Measurements from ENCODE around the gene PPEF1. TPM values are rescaled to one million over a fixed set of nuclear protein-coding genes. Genes with fewer than 3 reads are reported as not detected.

PPEF1 gene
- total and polyA plus RNA-seq, 7 experiments from 2014 or later: 0.12 to 0.72 (median 0.59) TPM; not detected in 3

GRCh38 chrX:18864390-18864920 is 157.0 kb downstream of the PPEF1 start:
- Histone ChIP-seq H3K4me1 (ENCODE audit: control insufficient read depth in 2 of 2, insufficient read depth in 2 of 2, low read length in 2 of 2) (no peaks in the 10 kb centered on the region), H3K36me3 (ENCODE audit: control insufficient read depth in 2 of 3, insufficient read depth in 3 of 3, low read length in 3 of 3) (no peaks in the 10 kb centered on the region), H3K9me3 (ENCODE audit: control insufficient read depth in 2 of 3, low read length in 3 of 3) (no peaks in the 10 kb centered on the region), H3K27me3 (ENCODE audit: control insufficient read depth in 2 of 2, insufficient read depth in 2 of 2, low read length in 2 of 2) (no peaks in the 10 kb centered on the region), H3K27ac (ENCODE audit: low read depth, low read length) (no peak overlapping the region), H3K4me3 (ENCODE audit: low read length) (no peak overlapping the region)
- ChIA-PET CTCF (no interaction called here), POLR2A (no interaction called here)
- ATAC-seq: no peak
- no peaks in the 10 kb centered on the region for H3K4me1 Mint-ChIP-seq
- no peaks in the 10 kb centered on the region for H3K9me3 Mint-ChIP-seq
- H3K27ac Mint-ChIP-seq: no peak overlapping the region
- no peaks in the 10 kb centered on the region for H3K36me3 Mint-ChIP-seq
- no peak for DNase-seq
- H3K27me3 Mint-ChIP-seq: no peaks in the 10 kb centered on the region
- H3K4me3 Mint-ChIP-seq: no peak overlapping the region
- intact Hi-C loops (cut with micrococcal nuclease): no loop called here

DNA sequence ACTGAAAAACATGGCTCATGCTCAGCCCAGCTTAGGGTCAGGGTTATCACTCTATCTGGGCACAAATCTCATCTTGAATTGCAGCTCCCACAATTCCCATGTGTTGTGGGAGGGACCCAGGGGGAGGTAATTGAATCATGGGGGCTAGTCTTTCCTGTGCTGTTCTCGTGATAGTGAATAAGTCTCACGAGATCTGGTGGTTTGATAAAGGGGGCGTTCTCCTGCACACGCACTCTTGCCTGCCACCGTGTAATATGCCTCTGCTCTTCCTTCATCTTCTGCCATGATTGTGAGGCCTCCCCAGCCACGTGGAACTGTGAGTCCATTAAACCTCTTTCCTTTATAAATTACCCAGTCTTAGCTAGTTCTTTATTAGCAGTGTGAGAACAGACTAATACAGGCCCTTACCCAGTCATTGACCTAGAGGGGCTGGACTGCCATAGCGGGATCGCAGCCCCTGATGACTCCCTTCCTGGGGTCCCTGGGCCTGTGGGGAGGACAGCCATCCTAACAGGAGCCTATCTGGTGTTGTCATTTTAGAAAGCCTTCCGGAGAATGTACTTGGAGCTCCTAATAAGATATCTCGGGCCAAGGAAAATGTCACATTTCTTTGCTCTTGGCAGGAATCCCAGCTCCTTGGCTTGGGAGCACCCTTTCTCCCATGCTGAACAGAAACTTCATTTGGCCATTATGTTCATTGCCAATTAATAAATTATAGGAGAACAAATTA is 163.9 kb downstream of the PPEF1 start:
- H3K4me1 Mint-ChIP-seq: peaks cover 0 to 3% (median 0%) of the 10 kb centered on the region in 7 donors
- H3K27me3 Mint-ChIP-seq: peaks cover 0 to 5% (median 0%) of the 10 kb centered on the region in 5 donors
- no peak overlapping the region for H3K27ac ChIP-seq (ENCODE audit: low read depth, low read length)
- no peak overlapping the region for H3K27ac Mint-ChIP-seq
- H3K9me3 ChIP-seq (ENCODE audit: control insufficient read depth in 2 of 3, low read length in 3 of 3): no peaks in the 10 kb centered on the region
- no peaks in the 10 kb centered on the region for H3K36me3 ChIP-seq (ENCODE audit: control insufficient read depth in 2 of 3, insufficient read depth in 3 of 3, low read length in 3 of 3)
- ATAC-seq (no peak), DNase-seq (no peak)
- H3K4me3 Mint-ChIP-seq: no peak overlapping the region
- no peak overlapping the region for H3K4me3 ChIP-seq (ENCODE audit: low read length)
- no peaks in the 10 kb centered on the region for H3K9me3 Mint-ChIP-seq
- ChIA-PET CTCF (no interaction called here), POLR2A (no interaction called here)
- intact Hi-C loops (cut with micrococcal nuclease): no loop called here
- H3K4me1 ChIP-seq (ENCODE audit: control insufficient read depth in 2 of 2, insufficient read depth in 2 of 2, low read length in 2 of 2): no peaks in the 10 kb centered on the region
- H3K36me3 Mint-ChIP-seq: no peaks in the 10 kb centered on the region
- H3K27me3 ChIP-seq (ENCODE audit: control insufficient read depth in 2 of 2, insufficient read depth in 2 of 2, low read length in 2 of 2): no peaks in the 10 kb centered on the region

- H3K9me3 Mint-ChIP-seq: no peaks in the 10 kb centered on the region
- no peaks in the 10 kb centered on the region for H3K4me1 ChIP-seq (ENCODE audit: control insufficient read depth in 2 of 2, insufficient read depth in 2 of 2, low read length in 2 of 2)
Measured at GRCh38 chrX:18871970-18872369, 164.5 kb downstream of the PPEF1 start.

DNA sequence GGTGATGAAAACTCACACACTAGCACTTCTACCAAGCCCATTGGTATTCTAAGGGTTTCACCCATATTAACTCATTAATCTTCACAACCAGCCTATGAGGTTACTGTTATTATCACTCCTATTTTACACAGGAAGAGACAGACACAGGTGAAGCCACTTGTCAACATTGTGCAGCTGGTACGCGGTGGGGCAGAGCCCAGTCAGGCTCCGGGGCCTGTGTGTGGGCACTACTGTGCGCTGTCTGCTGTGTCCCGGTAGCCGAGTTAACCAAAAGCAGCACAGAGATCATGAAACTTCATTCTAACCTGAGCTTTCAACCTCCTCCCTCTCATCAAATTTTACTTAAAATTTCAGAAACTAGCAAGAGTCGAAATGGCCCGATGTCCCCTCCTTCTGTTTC is 165.2 kb downstream of the PPEF1 start:
- Mint-ChIP-seq H3K4me3 (no peak overlapping the region), H3K36me3 (no peaks in the 10 kb centered on the region), H3K27me3 (peaks cover 0 to 5% (median 0%) of the 10 kb centered on the region in 5 donors), H3K4me1 (peaks cover 0 to 3% (median 0%) of the 10 kb centered on the region in 7 donors), H3K9me3 (no peaks in the 10 kb centered on the region), H3K27ac (no peak overlapping the region)
- intact Hi-C loops (cut with micrococcal nuclease): no loop called here
- Histone ChIP-seq H3K9me3 (ENCODE audit: control insufficient read depth in 2 of 3, low read length in 3 of 3) (no peaks in the 10 kb centered on the region), H3K36me3 (ENCODE audit: control insufficient read depth in 2 of 3, insufficient read depth in 3 of 3, low read length in 3 of 3) (no peaks in the 10 kb centered on the region), H3K4me3 (ENCODE audit: low read length) (no peak overlapping the region), H3K27me3 (ENCODE audit: control insufficient read depth in 2 of 2, insufficient read depth in 2 of 2, low read length in 2 of 2) (no peaks in the 10 kb centered on the region), H3K4me1 (ENCODE audit: control insufficient read depth in 2 of 2, insufficient read depth in 2 of 2, low read length in 2 of 2) (no peaks in the 10 kb centered on the region), H3K27ac (ENCODE audit: low read depth, low read length) (no peak overlapping the region)
- POLR2A ChIA-PET: no interaction called here
- CTCF ChIA-PET: no interaction called here
- no peak for DNase-seq
- no peak for ATAC-seq

More at GRCh38 chrX:18871970-18872369, 164.5 kb downstream of the PPEF1 start:
- no peak overlapping the region for H3K27ac ChIP-seq (ENCODE audit: low read depth, low read length)
- no peak for ATAC-seq
- H3K4me1 Mint-ChIP-seq: peaks cover 0 to 3% (median 0%) of the 10 kb centered on the region in 7 donors
- H3K36me3 Mint-ChIP-seq: no peaks in the 10 kb centered on the region
- ChIA-PET POLR2A (no interaction called here), CTCF (no interaction called here)
- no peak overlapping the region for H3K27ac Mint-ChIP-seq
- H3K4me3 Mint-ChIP-seq: no peak overlapping the region
- H3K27me3 ChIP-seq (ENCODE audit: control insufficient read depth in 2 of 2, insufficient read depth in 2 of 2, low read length in 2 of 2): no peaks in the 10 kb centered on the region
- H3K9me3 ChIP-seq (ENCODE audit: control insufficient read depth in 2 of 3, low read length in 3 of 3): no peaks in the 10 kb centered on the region
- H3K4me3 ChIP-seq (ENCODE audit: low read length): no peak overlapping the region
- peaks cover 0 to 5% (median 0%) of the 10 kb centered on the region in 5 donors for H3K27me3 Mint-ChIP-seq
- H3K36me3 ChIP-seq (ENCODE audit: control insufficient read depth in 2 of 3, insufficient read depth in 3 of 3, low read length in 3 of 3): no peaks in the 10 kb centered on the region
- intact Hi-C loops (cut with micrococcal nuclease): no loop called here
- DNase-seq: no peak

GRCh38 chrX:18873189-18873791 is 165.8 kb downstream of the PPEF1 start:
- Histone ChIP-seq H3K27me3 (ENCODE audit: control insufficient read depth in 2 of 2, insufficient read depth in 2 of 2, low read length in 2 of 2) (no peaks in the 10 kb centered on the region), H3K36me3 (ENCODE audit: control insufficient read depth in 2 of 3, insufficient read depth in 3 of 3, low read length in 3 of 3) (no peaks in the 10 kb centered on the region), H3K4me1 (ENCODE audit: control insufficient read depth in 2 of 2, insufficient read depth in 2 of 2, low read length in 2 of 2) (no peaks in the 10 kb centered on the region), H3K27ac (ENCODE audit: low read depth, low read length) (no peak overlapping the region), H3K9me3 (ENCODE audit: control insufficient read depth in 2 of 3, low read length in 3 of 3) (no peaks in the 10 kb centered on the region), H3K4me3 (ENCODE audit: low read length) (no peak overlapping the region)
- intact Hi-C loops (cut with micrococcal nuclease): no loop called here
- Mint-ChIP-seq H3K27me3 (peaks cover 0 to 5% (median 0%) of the 10 kb centered on the region in 5 donors), H3K4me3 (no peak overlapping the region), H3K4me1 (peaks cover 0 to 3% (median 0%) of the 10 kb centered on the region in 7 donors), H3K36me3 (no peaks in the 10 kb centered on the region), H3K9me3 (no peaks in the 10 kb centered on the region), H3K27ac (no peak overlapping the region)
- ATAC-seq (no peak), DNase-seq (no peak)
- CTCF ChIA-PET: no interaction called here
- POLR2A ChIA-PET: no interaction called here

DNA sequence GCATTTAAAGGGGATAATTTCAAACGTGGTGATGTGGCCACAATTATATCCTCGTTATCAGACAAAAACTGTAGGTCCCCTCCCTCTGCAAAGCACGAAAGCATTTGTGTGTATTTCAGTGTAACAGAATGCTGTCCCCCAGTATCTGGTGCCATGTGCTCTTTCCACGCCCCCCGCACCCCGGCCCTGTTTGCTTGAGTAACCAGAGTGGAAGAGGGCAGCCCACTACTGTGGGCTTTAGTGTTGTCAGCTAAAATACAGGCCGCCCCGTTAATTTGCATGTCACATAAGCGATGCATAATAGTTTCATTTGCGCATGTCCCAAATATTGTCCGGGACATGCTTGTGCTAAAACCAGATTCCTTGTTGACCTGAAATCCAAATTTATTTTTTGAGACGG is 166.4 kb downstream of the PPEF1 start:
- no peaks in the 10 kb centered on the region for H3K4me1 ChIP-seq (ENCODE audit: control insufficient read depth in 2 of 2, insufficient read depth in 2 of 2, low read length in 2 of 2)
- CTCF ChIA-PET: no interaction called here
- H3K9me3 ChIP-seq (ENCODE audit: control insufficient read depth in 2 of 3, low read length in 3 of 3): no peaks in the 10 kb centered on the region
- H3K36me3 ChIP-seq (ENCODE audit: control insufficient read depth in 2 of 3, insufficient read depth in 3 of 3, low read length in 3 of 3): no peaks in the 10 kb centered on the region
- no peaks in the 10 kb centered on the region for H3K27me3 ChIP-seq (ENCODE audit: control insufficient read depth in 2 of 2, insufficient read depth in 2 of 2, low read length in 2 of 2)
- Mint-ChIP-seq H3K4me3 (no peak overlapping the region), H3K4me1 (peaks cover 0 to 3% (median 0%) of the 10 kb centered on the region in 7 donors), H3K9me3 (no peaks in the 10 kb centered on the region), H3K27me3 (peaks cover 0 to 5% (median 0%) of the 10 kb centered on the region in 5 donors), H3K27ac (no peak overlapping the region), H3K36me3 (no peaks in the 10 kb centered on the region)
- intact Hi-C loops (cut with micrococcal nuclease): no loop called here
- POLR2A ChIA-PET: no interaction called here
- ATAC-seq (no peak), DNase-seq (no peak)
- no peak overlapping the region for H3K4me3 ChIP-seq (ENCODE audit: low read length)
- H3K27ac ChIP-seq (ENCODE audit: low read depth, low read length): no peak overlapping the region
